Stimulated activated naive CD8-positive, alpha-beta T cell treated with anti-CD3 and anti-CD28 coated beads, Interleukin-15, Interleukin-2, amounts not matched to agents 100 ng/mL and 50 ng/mL, for 24 hours (primary cell): ENCODE results near the gene IL37.
A peak's percentile ranks its signal among the peaks of the same experiment; 100 is the strongest.
"Not testable (repeated sequence)": the region's sequence is repeated elsewhere in the genome, so short reads cannot be mapped to it uniquely, and the experiment has no call there.

Experiments
- H3K27ac Mint-ChIP-seq: one replicate; pipeline ENCODE4 v1.8.0; 2021; ENCODE audit warnings: mild to moderate bottlenecking, mixed read lengths
- H3K27me3 Mint-ChIP-seq: one replicate; pipeline ENCODE4 v1.8.0; 2021; ENCODE audit warnings: mixed read lengths
- H3K36me3 Mint-ChIP-seq: one replicate; pipeline ENCODE4 v1.8.0; 2021; ENCODE audit warnings: low read depth, mixed read lengths
- H3K4me1 Mint-ChIP-seq: one replicate; pipeline ENCODE4 v1.8.0; 2021; ENCODE audit warnings: low read depth, mixed read lengths
- H3K4me3 Mint-ChIP-seq: one replicate; pipeline ENCODE4 v1.8.0; 2021; ENCODE audit warnings: mild to moderate bottlenecking, mixed read lengths
- H3K9me3 Mint-ChIP-seq: one replicate; pipeline ENCODE4 v1.8.0; 2021; ENCODE audit warnings: mixed read lengths

Gene IL37

DNA sequence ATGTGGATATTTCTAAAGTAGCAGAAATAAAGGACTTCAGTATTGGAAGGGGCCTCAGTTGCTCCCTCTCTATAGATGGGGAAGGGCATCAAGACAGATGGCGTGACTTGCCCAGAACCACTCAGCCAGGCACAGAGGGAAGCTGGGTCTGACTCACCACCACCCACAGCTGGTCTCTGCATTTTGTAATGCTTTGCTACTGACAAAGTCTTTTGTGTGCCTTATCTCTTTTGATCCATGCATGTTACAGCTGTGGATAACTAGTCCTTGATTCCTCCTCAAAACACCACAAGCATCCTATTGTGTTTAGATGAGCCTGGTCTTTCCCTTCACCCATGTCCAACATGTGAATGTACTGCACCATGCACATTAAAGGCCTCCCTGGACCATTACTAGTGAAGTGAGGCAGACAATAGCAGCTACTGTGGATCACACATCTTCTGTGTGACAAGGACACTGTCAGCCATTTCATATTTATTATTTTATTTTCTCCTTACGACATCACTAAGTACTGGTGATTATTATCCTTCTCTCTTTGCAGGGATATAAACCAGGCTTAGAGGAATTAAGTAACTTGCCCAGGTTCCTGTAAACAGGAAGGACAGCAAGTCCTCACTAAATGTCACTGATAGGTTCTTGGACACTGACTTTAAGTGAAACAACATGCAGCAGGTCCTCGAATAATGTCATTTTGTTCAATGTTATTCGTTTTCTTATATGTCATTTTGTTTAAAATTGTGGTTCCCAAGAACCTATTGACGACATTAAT, 29.6 kb upstream of the IL37 start:
- Mint-ChIP-seq H3K9me3 (no peaks in the 10 kb centered on the region), H3K4me3 (no peak overlapping the region), H3K4me1 (peaks cover 32% of the 10 kb centered on the region), H3K27me3 (no peaks in the 10 kb centered on the region), H3K27ac (peak overlapping the region; percentile 67), H3K36me3 (no peaks in the 10 kb centered on the region)

DNA sequence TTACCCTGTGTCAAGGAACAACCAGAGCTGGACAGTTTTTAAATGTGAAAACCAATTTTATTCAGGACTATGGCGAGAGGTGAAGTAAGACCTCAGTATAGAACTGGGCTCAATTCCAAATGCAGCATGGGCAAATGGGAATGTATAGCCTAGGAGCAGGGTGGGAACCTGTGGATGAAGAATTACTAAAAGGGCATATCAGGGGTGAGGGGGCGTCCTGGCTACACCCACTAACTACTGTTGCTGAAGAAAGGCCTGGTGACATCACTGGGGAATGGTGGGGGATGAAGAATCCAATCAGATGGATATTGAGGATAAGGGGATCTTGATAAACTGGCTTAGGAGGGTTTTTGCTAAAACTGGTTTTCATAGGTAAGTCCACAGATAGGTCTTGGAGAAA, 27.3 kb upstream of the IL37 start:
- no peak overlapping the region for H3K27ac Mint-ChIP-seq
- no peaks in the 10 kb centered on the region for H3K9me3 Mint-ChIP-seq
- H3K4me1 Mint-ChIP-seq: peaks cover 32% of the 10 kb centered on the region
- H3K36me3 Mint-ChIP-seq: no peaks in the 10 kb centered on the region
- no peak overlapping the region for H3K4me3 Mint-ChIP-seq
- no peaks in the 10 kb centered on the region for H3K27me3 Mint-ChIP-seq

DNA sequence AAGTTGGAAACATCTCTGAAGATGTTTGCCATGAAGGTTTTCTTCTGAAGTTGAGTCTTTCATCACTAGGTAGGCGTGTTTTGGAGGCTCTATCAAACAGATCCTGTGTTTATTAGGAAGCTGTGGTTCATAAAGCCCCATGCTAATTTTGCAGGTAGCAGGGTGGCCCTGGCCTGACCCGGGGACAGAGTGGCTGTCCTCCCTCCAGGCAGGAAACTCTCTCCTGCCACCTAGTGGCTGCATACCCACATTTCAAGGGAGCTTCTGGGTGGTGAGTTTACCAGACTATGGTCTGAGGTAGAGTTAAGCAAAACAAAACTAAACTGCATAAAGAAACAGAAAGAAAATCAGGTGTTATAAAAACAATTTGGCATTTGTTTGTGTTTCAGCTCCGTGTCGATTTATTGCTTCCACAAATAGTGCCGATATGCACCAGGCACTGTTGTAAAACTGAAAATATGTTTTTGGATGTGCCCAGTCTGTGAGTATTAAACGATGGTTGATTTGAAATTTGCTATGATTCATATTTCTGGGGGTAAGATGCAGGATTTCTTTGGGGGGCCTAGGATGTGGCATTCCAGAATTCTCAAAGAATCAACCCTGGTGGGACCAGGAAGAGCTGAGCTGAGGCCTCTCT, 26.0 kb upstream of the IL37 start:
- Mint-ChIP-seq H3K27me3 (no peaks in the 10 kb centered on the region), H3K9me3 (no peaks in the 10 kb centered on the region), H3K36me3 (no peaks in the 10 kb centered on the region), H3K27ac (no peak overlapping the region), H3K4me1 (peaks cover 25% of the 10 kb centered on the region), H3K4me3 (no peak overlapping the region)

DNA sequence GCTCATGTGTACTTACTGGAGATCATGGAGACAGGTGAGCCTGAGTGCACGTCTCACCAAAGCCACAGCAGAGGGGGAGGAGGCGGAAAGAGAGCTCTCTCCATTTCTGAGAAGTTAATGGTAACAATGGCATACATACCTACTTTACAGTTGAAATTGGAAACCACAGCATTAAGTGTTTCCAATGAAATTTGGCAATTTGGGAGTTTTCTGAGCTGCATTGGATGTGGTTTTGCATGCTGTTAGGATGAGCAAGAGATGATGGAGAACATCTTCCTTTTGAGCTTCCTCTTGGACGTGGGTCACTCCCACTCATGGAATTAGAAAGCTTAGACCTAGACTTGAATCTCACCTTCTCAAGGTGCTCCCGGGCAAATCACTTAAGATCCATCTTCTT, 25.5 kb upstream of the IL37 start:
- Mint-ChIP-seq H3K27me3 (no peaks in the 10 kb centered on the region), H3K27ac (no peak overlapping the region), H3K4me1 (peaks cover 19% of the 10 kb centered on the region), H3K9me3 (no peaks in the 10 kb centered on the region), H3K4me3 (no peak overlapping the region), H3K36me3 (no peaks in the 10 kb centered on the region)

DNA sequence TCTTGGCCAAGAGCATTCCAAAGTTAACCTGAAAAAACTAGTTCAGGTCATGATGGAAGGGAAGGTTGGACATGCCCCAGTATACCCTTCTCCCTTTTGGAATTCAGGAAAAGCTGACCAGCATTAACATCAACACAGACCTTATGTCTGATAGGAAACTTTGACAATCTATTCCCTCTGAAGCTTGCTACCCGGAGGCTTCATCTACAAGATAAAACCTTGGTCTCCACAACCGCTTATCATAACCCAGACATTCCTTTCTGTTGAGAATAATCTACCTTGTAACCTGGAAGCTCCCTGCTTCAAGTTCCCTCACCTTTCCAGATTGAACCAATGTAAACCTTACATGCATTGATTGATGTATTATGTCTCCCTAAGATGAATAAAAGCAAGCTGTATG, 24.7 kb upstream of the IL37 start:
- Mint-ChIP-seq H3K36me3 (no peaks in the 10 kb centered on the region), H3K27ac (no peak overlapping the region), H3K27me3 (no peaks in the 10 kb centered on the region), H3K9me3 (no peaks in the 10 kb centered on the region), H3K4me1 (peaks cover 12% of the 10 kb centered on the region), H3K4me3 (no peak overlapping the region)

DNA sequence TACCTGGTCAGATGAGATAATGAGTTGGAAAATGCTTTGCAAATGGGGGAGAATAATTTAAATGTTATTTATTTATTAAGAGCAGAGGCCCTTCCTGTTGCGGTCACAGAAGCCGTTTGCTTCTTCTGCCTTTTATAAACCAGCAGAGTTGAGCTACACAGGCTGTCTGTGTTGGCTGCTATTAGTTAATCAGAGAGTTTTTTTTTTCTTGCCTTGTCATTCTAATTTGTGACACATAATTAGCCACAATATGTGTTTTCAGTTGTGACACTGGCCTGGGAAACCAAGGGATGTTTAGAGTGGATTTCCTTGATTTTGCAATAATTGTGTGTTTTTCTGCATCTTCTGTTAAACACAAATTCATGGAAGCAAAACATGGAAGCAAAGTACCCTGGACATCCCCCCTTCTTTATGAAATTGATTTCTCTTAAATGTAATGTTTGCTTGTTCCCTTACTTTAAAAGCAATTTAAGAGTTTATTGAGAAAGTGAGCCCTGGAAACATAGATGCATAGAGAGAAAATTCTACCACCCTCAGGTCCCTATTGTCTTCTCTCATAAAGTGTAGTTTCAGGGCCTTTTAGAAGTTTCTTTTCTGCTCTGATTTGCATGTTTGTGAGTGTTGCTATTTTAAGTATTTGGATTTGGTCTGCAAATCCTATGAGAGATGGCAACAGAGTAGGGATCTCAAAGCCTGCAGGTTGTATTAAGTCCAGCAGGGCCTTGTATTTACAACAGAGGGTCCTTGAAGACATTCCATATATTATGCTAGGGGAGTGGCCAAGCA, 22.8 kb upstream of the IL37 start:
- Mint-ChIP-seq H3K27me3 (no peaks in the 10 kb centered on the region), H3K9me3 (no peaks in the 10 kb centered on the region), H3K27ac (no peak overlapping the region), H3K4me3 (no peak overlapping the region), H3K4me1 (peaks cover 6% of the 10 kb centered on the region), H3K36me3 (no peaks in the 10 kb centered on the region)

DNA sequence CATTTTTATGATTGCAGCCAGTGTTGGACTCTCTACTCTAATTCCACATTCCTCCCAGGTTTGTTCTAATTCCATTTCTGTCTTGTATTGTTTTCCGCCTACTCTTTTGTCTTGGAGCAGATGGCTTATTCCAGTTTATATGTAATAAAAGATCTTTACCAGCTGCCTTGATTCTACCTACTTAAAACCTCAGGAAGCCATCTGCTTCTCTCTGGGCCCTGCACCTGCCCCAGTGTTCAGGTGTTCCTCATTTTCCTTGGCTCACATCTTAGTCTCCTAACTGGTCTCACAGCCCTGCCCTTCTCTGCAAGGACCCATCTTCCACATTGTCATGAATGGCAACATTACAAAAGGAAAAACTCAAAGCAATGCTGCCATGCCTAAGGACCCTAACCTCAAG, 21.0 kb upstream of the IL37 start:
- no peaks in the 10 kb centered on the region for H3K36me3 Mint-ChIP-seq

DNA sequence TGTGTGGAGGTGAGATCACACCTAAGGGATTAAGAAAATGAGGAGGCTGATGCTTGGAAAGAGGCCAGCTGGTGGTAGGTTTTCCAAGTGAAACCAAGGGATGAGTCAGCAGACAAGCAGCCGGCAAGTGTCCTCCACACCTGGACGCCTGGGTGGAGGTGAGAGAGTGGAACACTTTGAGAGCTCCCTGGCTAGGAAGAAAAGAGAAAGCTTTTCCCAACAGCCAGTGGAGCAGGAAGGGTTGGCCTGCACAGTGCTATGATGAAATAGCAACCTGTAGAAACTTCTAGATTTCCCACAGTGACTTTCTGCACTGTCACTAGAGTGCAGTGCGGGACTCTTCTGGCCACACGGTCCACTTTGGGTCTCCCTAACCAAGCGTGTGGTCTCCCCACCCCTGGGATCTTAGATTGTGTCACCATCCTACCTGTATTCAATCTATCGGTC, 19.6 kb upstream of the IL37 start:
- Mint-ChIP-seq H3K27me3 (no peaks in the 10 kb centered on the region), H3K4me3 (no peak overlapping the region), H3K9me3 (no peaks in the 10 kb centered on the region), H3K4me1 (no peaks in the 10 kb centered on the region), H3K27ac (no peak overlapping the region), H3K36me3 (no peaks in the 10 kb centered on the region)

More for the DNA sequence above, 21.0 kb upstream of the IL37 start:
- no peak overlapping the region for H3K27ac Mint-ChIP-seq
- H3K27me3 Mint-ChIP-seq: no peaks in the 10 kb centered on the region
- H3K4me1 Mint-ChIP-seq: peaks cover 3% of the 10 kb centered on the region
- no peak overlapping the region for H3K4me3 Mint-ChIP-seq
- no peaks in the 10 kb centered on the region for H3K9me3 Mint-ChIP-seq

DNA sequence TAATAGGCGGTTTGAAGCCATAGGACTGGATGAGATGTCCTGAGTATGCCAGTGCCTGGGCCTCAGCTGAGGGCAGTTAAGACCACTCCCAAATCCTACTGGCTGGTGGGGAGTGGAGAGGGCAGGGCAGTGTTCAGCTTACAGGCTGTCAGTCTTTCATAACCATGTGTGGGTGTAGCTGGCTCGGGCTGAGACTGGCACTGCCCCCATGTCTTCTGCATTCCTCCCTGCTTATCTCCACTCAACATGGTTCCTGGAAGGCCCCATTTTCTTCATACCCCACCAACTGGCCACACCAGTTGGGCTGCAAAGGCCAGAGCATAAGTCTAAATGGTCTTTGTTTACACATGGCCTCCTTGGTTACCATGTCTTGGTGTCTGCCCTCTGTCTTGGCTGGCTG, 17.2 kb upstream of the IL37 start:
- Mint-ChIP-seq H3K4me1 (no peaks in the 10 kb centered on the region), H3K27me3 (no peaks in the 10 kb centered on the region), H3K4me3 (no peak overlapping the region), H3K27ac (no peak overlapping the region), H3K36me3 (no peaks in the 10 kb centered on the region), H3K9me3 (no peaks in the 10 kb centered on the region)

DNA sequence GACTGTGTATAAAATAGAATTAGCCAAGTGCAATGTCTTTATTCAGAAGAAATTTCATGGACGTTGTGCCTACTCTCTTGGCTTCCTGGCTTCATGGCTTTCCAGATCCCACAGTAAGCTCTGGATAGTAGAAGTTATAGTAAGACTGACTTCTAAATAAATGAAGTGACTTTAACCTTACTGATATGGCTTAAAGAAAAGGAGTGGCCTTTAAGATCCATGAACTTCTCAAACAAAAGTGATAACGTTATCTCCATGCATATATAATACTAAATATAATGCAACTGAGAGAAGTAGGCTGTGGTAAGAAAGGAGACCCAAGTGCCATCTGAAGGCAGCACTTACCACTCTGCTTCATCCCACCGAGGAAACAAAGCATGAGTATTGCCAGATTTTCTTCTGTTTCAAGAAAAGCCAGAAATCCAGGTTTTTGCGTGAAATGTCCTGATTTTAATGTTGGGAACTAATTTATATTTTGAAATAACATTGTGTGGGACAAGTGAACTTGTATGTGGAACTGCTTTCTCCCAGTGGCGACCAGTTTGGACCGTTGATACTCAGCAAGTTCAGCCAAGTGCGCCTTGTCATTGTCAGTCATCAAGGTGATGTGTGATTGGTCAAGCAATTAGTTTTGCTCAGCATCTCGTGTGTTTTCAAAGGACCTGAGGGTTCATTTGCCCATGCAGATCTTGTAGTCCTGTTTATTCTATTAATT, 13.9 kb upstream of the IL37 start:
- H3K27me3 Mint-ChIP-seq: no peaks in the 10 kb centered on the region
- H3K27ac Mint-ChIP-seq: no peak overlapping the region
- H3K9me3 Mint-ChIP-seq: no peaks in the 10 kb centered on the region
- no peak overlapping the region for H3K4me3 Mint-ChIP-seq
- H3K36me3 Mint-ChIP-seq: no peaks in the 10 kb centered on the region
- no peaks in the 10 kb centered on the region for H3K4me1 Mint-ChIP-seq

DNA sequence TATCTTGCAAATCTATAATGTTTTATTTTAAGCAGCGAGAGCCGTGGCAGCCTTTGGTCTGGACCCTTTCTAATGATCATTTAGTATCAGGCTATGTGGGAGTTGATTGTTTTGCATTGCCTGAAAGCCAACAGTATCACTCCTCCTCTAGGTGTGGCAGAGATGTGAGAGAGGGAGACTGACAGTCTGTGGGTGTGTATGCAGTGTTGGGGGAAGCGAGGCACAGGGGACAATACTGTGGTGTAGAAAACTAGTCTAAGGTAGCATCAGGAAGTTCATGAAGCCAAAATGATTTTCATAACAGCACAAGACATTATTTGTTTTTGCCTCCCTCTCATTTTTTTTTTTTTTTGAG, 13.4 kb upstream of the IL37 start:
- no peak overlapping the region for H3K4me3 Mint-ChIP-seq
- no peaks in the 10 kb centered on the region for H3K27me3 Mint-ChIP-seq
- no peaks in the 10 kb centered on the region for H3K9me3 Mint-ChIP-seq
- no peaks in the 10 kb centered on the region for H3K36me3 Mint-ChIP-seq
- H3K27ac Mint-ChIP-seq: no peak overlapping the region
- no peaks in the 10 kb centered on the region for H3K4me1 Mint-ChIP-seq

DNA sequence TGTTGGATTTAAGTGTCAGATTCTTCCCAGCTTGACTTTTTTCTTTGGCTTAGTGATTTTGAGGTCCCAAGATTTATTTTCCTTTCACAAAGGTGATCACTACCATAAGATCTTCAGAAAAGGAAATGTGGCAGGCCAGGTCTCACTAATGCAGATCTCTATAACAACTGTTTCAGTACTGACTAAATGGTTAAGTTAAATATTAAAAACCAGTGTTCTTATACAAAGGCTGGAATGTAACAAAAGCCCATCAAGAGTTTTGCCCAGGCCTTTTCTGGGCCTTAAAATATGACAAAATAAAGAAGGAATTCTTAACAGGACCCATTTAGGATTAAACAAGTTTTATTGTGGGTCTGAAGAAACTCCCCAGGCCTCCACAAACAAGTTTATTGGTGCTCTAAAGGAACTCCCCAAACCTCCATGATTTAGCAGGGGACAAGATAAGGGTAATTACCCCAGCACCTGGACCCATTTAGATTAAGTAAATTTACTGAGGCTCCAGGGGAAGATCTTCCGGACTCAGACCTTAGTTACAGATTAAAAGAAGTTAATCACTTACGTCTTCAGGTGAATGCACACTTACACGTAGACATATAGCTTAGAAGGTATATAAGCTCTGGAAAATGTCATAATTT, 9.4 kb upstream of the IL37 start:
- H3K27me3 Mint-ChIP-seq, H3K4me1 Mint-ChIP-seq, H3K4me3 Mint-ChIP-seq, H3K27ac Mint-ChIP-seq, H3K36me3 Mint-ChIP-seq, H3K9me3 Mint-ChIP-seq: not testable (repeated sequence)

DNA sequence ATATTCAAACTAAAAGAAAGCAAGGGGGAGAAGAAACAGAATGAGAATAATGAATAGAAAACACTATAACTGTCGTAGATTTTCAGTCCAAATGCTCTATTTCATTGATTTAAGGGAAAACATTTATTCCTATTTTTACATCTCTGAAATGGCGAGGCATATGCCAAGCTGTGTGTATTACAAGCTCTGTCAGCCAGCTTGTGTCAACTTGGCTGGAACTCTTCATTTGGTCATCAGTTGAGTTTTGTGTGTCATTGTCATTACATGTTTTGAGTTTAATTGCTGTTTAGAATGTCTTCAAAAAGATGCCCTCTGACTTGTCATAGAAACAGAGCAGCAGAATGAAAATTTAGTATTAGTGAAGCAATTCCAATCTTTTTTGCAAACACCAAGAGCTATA, 8.1 kb upstream of the IL37 start:
- Mint-ChIP-seq H3K36me3 (no peaks in the 10 kb centered on the region), H3K27me3 (no peaks in the 10 kb centered on the region), H3K4me3 (no peak overlapping the region), H3K4me1 (no peaks in the 10 kb centered on the region), H3K27ac (no peak overlapping the region), H3K9me3 (no peaks in the 10 kb centered on the region)

DNA sequence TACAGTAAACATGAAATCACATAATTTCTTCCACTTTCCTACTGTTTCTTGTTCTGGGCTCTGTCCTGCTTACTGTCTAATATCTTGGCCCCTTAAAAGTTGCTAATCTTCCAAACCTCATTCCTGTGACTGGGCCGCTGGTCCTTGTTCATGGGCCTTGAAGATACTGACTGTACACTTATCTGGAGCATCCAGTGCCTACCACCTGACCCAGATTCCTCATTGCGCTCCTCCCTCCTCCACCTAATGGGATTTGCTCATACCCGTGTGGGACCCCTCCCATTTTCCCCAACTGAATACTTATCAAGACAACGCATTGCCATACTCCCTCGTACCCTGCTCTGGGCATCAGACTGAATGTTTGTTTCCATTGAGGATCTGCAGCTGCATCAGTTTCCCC, 6.1 kb upstream of the IL37 start:
- Mint-ChIP-seq H3K27ac (no peak overlapping the region), H3K9me3 (peaks cover 4% of the 10 kb centered on the region), H3K4me1 (no peaks in the 10 kb centered on the region), H3K27me3 (no peaks in the 10 kb centered on the region), H3K36me3 (no peaks in the 10 kb centered on the region), H3K4me3 (no peak overlapping the region)
